Neural progenitor cell (in vitro differentiated cells): Measurements from ENCODE around the gene MESD. TPM values are rescaled to one million over a fixed set of nuclear protein-coding genes. Genes with fewer than 3 reads are reported as not detected.
"Not testable (repeated sequence)": the region's sequence is repeated elsewhere in the genome, so short reads cannot be mapped to it uniquely, and the experiment has no call there.

Source experiments
- DNase-seq: peaks from one replicate; pipeline ENCODE4 v3.0.0-alpha.2; 2016; ENCODE audit warnings: low spot score
- H2AFZ ChIP-seq: fragments of 200-600 bp; sonication (generic); replicated peaks from 2 replicates; pipeline ENCODE4 v1.6.1; 2016; ENCODE audit warnings: antibody characterized with exemption
- H3F3A ChIP-seq: fragments of 200-600 bp; sonication (generic); 2 replicates; pipeline ENCODE4 v1.6.1; 2016; ENCODE audit warnings: antibody characterized with exemption, low read depth
- H3K27ac ChIP-seq: fragments of 200-600 bp; sonication (generic); 2 replicates; pipeline ENCODE4 v1.5.1; 2016; ENCODE audit warnings: mild to moderate bottlenecking
- H3K27me3 ChIP-seq: fragments of 200-600 bp; sonication (generic); 2 replicates; pipeline ENCODE4 v1.6.1; 2016; ENCODE audit warnings: mild to moderate bottlenecking, moderate library complexity
- H3K36me3 ChIP-seq: fragments of 200-600 bp; sonication (generic); 2 replicates; pipeline ENCODE4 v1.5.1; 2016
- H3K4me1 ChIP-seq: fragments of 200-600 bp; sonication (generic); 2 replicates; pipeline ENCODE4 v1.6.1; 2016; ENCODE audit warnings: mixed run types
- H3K4me2 ChIP-seq: fragments of 200-600 bp; sonication (generic); 2 replicates; pipeline ENCODE4 v1.6.1; 2016
- H3K4me3 ChIP-seq: fragments of 200-600 bp; sonication (generic); 2 replicates; pipeline ENCODE4 v1.5.1; 2016
- H3K79me2 ChIP-seq: fragments of 200-600 bp; sonication (generic); 2 replicates; pipeline ENCODE4 v1.6.1; 2016; ENCODE audit warnings: low read depth
- H3K9ac ChIP-seq: fragments of 200-600 bp; sonication (generic); 2 replicates; pipeline ENCODE4 v1.6.1; 2016
- H3K9me3 ChIP-seq: fragments of 200-600 bp; sonication (generic); 2 replicates; pipeline ENCODE4 v1.5.1; 2016; ENCODE audit warnings: low read depth
- H4K20me1 ChIP-seq: fragments of 200-600 bp; sonication (generic); 2 replicates; pipeline ENCODE4 v1.6.1; 2016; ENCODE audit warnings: low read depth
- H3K27ac Mint-ChIP-seq: 3 replicates; pipeline ENCODE4 v1.8.0; 2021; ENCODE audit warnings: mixed read lengths
- H3K27me3 Mint-ChIP-seq: 2 replicates; pipeline ENCODE4 v1.8.0; 2022; ENCODE audit warnings: low read depth, mild to moderate bottlenecking, inconsistent platforms, moderate library complexity, mixed read lengths; ENCODE audit not compliant: insufficient read depth
- H3K36me3 Mint-ChIP-seq: 3 replicates; pipeline ENCODE4 v1.8.0; 2021; ENCODE audit warnings: mixed read lengths
- H3K4me1 Mint-ChIP-seq: 3 replicates; pipeline ENCODE4 v1.8.0; 2021; ENCODE audit warnings: mixed read lengths
- H3K4me3 Mint-ChIP-seq: 3 replicates; pipeline ENCODE4 v1.8.0; 2021; ENCODE audit warnings: mild to moderate bottlenecking, moderate library complexity, mixed read lengths
- H3K9me3 Mint-ChIP-seq: 3 replicates; pipeline ENCODE4 v1.8.0; 2020; ENCODE audit warnings: mixed read lengths
- EZH2 ChIP-seq: fragments of 200-600 bp; sonication (generic); IDR thresholded peaks from 2 replicates; pipeline ENCODE4 v1.6.1; 2017; ENCODE audit warnings: antibody characterized with exemption, mild to moderate bottlenecking, moderate library complexity
- EZH2phosphoT487 ChIP-seq: fragments of 200-600 bp; sonication (generic); IDR thresholded peaks from 2 replicates; pipeline ENCODE4 v1.6.1; 2017; ENCODE audit warnings: antibody characterized with exemption
- total RNA-seq: library from RNA; depleted of rRNA; stranded (reverse); fragments of >200 nt; gene quantifications from 2 replicates; pipeline ENCODE4 v1.2.3, GENCODE V29; 2015; ENCODE audit warnings: low replicate concordance
- TF ChIP-seq, protein P1 (sequence below): fragments of 200-600 bp; sonication (generic); IDR thresholded peaks from 2 replicates; pipeline ENCODE4 v1.5.1; 2017; ENCODE audit warnings: antibody characterized with exemption, mild to moderate bottlenecking

MESD gene
- total RNA-seq, 1 donor from 2014 or later = 31.5 TPM

DNA sequence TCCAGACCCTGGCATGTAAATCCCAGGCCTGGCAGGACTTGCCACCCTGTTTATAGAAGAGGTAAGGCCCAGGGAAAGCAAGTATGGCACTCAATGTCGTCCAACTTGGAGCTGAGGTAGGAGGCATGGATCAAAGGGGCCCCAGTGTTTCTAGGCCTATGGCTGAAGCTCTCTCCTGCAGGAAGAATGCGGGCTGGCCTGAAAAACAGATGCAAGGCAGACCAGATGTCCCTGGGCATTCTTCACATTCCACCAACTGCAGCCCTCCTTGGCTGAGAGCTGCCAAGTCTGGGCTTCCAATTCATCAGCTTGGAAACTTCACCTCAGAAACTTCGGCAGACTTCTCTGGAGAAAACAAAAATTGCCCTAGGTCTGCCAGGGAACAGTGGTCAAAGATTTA lies 22.2 kb downstream of the MESD start:
- no peaks in the 10 kb centered on the region for H3K27me3 ChIP-seq
- no peak overlapping the region for H3K27ac ChIP-seq
- H3K4me2 ChIP-seq = peak overlapping the region; percentile 34
- no peak overlapping the region for H3K9ac ChIP-seq
- peaks cover 9% of the 10 kb centered on the region for H4K20me1 ChIP-seq
- Mint-ChIP-seq H3K36me3 (peaks cover 21% of the 10 kb centered on the region), H3K27me3 (peaks cover 2% of the 10 kb centered on the region), H3K9me3 (peaks cover 12% of the 10 kb centered on the region), H3K4me1 (no peaks in the 10 kb centered on the region), H3K27ac (no peak overlapping the region), H3K4me3 (no peak overlapping the region)
- H3K4me1 ChIP-seq = peaks cover 13% of the 10 kb centered on the region
- no peak overlapping the region for H3K4me3 ChIP-seq
- H3K9me3 ChIP-seq = peaks cover 11% of the 10 kb centered on the region
- DNase-seq = peak; percentile 68
- H3K79me2 ChIP-seq = peaks cover 10% of the 10 kb centered on the region
- H2AFZ ChIP-seq = no peak overlapping the region
- peaks cover 9% of the 10 kb centered on the region for H3F3A ChIP-seq
- H3K36me3 ChIP-seq = peaks cover 5% of the 10 kb centered on the region
- TF ChIP-seq EZH2phosphoT487 (no peak), EZH2 (no peak)
- TF ChIP-seq, protein P1, sequence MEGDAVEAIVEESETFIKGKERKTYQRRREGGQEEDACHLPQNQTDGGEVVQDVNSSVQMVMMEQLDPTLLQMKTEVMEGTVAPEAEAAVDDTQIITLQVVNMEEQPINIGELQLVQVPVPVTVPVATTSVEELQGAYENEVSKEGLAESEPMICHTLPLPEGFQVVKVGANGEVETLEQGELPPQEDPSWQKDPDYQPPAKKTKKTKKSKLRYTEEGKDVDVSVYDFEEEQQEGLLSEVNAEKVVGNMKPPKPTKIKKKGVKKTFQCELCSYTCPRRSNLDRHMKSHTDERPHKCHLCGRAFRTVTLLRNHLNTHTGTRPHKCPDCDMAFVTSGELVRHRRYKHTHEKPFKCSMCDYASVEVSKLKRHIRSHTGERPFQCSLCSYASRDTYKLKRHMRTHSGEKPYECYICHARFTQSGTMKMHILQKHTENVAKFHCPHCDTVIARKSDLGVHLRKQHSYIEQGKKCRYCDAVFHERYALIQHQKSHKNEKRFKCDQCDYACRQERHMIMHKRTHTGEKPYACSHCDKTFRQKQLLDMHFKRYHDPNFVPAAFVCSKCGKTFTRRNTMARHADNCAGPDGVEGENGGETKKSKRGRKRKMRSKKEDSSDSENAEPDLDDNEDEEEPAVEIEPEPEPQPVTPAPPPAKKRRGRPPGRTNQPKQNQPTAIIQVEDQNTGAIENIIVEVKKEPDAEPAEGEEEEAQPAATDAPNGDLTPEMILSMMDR = no peak

DNA sequence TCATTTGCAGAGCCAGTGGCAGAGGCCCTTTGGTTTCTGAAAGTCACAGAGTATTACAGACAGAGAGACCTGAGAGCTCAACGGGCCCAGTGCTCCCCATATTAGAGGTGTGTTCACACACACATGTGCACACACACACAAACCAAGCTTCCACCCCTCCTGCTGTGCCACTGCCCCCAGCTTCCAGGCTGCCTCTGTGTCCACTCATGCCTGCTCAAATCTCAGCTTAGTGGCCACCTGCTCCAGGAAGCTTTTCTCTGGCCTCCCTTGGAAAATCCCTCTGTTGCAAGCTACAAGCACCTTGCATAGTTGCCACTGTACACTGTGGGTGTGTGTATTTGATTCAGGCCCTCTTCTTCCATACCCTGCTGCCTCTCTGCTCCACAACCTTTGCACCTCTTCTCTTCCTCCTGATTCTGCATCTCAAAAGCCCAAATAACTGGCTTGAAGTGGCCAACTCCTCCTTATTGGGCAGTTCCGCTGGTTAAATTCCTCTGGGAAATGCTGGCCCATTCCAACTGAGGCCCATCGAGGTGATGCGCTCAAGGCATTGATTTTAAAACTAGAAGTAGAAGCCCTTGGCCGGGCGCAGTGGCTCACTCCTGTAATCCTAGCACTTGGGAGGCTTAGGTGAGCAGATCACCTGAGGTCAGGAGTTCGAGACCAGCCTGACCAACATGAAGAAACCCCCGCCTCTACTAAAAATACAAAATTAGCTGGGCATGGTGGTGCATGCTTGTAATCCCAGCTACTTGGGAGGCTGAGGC lies 23.0 kb downstream of the MESD start:
- Histone ChIP-seq H3K79me2 (peaks cover 10% of the 10 kb centered on the region), H3K27me3 (no peaks in the 10 kb centered on the region), H3F3A (peaks cover 9% of the 10 kb centered on the region), H4K20me1 (peaks cover 9% of the 10 kb centered on the region), H3K27ac (no peak overlapping the region), H3K4me2 (peak overlapping the region; percentile 34), H3K4me3 (no peak overlapping the region), H3K36me3 (peaks cover 5% of the 10 kb centered on the region), H3K4me1 (peaks cover 13% of the 10 kb centered on the region), H3K9me3 (peaks cover 11% of the 10 kb centered on the region), H3K9ac (no peak overlapping the region), H2AFZ (no peak overlapping the region)
- no peak for TF ChIP-seq EZH2
- TF ChIP-seq, protein P1 = no peak
- TF ChIP-seq EZH2phosphoT487 = no peak
- Mint-ChIP-seq H3K27ac (no peak overlapping the region), H3K4me3 (no peak overlapping the region), H3K4me1 (no peaks in the 10 kb centered on the region), H3K9me3 (peaks cover 12% of the 10 kb centered on the region), H3K27me3 (no peaks in the 10 kb centered on the region), H3K36me3 (peaks cover 21% of the 10 kb centered on the region)
- DNase-seq = peak; percentile 32

DNA sequence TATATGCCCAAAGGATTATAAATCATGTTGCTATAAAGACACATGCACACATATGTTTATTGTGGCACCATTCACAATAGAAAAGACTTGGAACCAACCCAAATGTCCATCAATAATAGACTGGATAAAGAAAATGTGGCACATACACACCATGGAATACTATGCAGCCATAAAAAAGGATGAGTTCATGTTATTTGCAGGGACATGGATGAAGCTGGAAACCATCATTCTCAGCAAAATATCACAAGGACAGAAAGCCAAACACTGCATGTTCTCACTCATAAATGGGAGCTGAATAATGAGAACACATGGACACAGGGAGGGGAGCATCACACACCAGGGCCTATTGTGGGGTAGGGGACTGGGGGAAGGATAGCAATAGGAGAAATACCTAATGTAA lies 24.2 kb downstream of the MESD start:
- H3K27ac Mint-ChIP-seq, H3K4me1 Mint-ChIP-seq, H3K36me3 ChIP-seq, H3K27me3 ChIP-seq, DNase-seq, H2AFZ ChIP-seq, H3K4me2 ChIP-seq, H3K9ac ChIP-seq, H4K20me1 ChIP-seq, H3F3A ChIP-seq, H3K27ac ChIP-seq, H3K4me3 ChIP-seq, H3K4me3 Mint-ChIP-seq, H3K27me3 Mint-ChIP-seq: not testable (repeated sequence)
- Histone ChIP-seq H3K9me3 (peaks cover 11% of the 10 kb centered on the region), H3K4me1 (peaks cover 13% of the 10 kb centered on the region), H3K79me2 (peaks cover 10% of the 10 kb centered on the region)
- peaks cover 12% of the 10 kb centered on the region for H3K9me3 Mint-ChIP-seq
- H3K36me3 Mint-ChIP-seq = peaks cover 21% of the 10 kb centered on the region

DNA sequence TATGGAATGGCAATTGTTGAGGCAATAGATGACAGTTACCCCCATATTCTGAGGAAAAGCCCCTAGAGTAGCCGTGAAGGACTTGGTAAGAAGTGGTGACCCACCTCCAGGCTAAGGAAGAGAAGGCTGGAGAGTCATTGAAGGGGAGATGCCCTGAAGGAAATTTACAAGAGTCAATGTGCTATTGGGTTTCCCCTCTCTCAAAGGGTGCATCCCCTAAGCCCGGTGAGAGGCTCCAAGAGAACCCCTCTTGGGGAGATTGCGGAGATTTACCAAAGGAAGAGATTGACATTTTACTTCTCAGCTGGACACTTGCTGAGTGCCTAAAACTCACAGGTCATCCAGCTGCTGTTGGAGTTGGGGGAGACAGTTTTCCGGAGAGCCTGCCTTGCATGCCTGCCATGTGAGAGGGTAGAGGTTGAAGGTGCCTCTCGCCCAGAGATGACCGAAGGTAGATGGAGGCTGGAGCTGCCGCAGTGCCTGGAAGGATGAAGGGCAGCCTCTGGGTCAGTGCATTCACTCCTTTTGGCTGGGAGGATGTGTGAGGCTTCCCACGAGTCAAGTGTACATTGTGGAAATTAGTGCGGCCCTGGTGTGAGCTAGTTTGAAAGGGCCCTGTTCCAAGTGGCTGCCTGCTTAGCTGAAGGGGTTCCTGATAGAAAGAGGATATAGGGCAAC lies 30.7 kb downstream of the MESD start:
- H3K36me3 ChIP-seq = no peaks in the 10 kb centered on the region
- no peak overlapping the region for H3K4me2 ChIP-seq
- TF ChIP-seq EZH2phosphoT487 (no peak), EZH2 (no peak)
- TF ChIP-seq, protein P1 = no peak
- H3K4me3 ChIP-seq = no peak overlapping the region
- Mint-ChIP-seq H3K36me3 (peaks cover 14% of the 10 kb centered on the region), H3K27me3 (no peaks in the 10 kb centered on the region), H3K4me1 (peaks cover 22% of the 10 kb centered on the region), H3K4me3 (no peak overlapping the region), H3K27ac (no peak overlapping the region), H3K9me3 (peaks cover 5% of the 10 kb centered on the region)
- no peak overlapping the region for H3K9ac ChIP-seq
- H2AFZ ChIP-seq = no peak overlapping the region
- peaks cover 4% of the 10 kb centered on the region for H4K20me1 ChIP-seq
- peaks cover 15% of the 10 kb centered on the region for H3K4me1 ChIP-seq
- DNase-seq = no peak
- H3K27me3 ChIP-seq = no peaks in the 10 kb centered on the region
- H3F3A ChIP-seq = no peaks in the 10 kb centered on the region
- H3K79me2 ChIP-seq = no peaks in the 10 kb centered on the region
- no peak overlapping the region for H3K27ac ChIP-seq
- H3K9me3 ChIP-seq = no peaks in the 10 kb centered on the region
